GM12878 (cell line): ENCODE results near the gene FIBCD1.

ENCODE experiments used
- BHLHE40 ChIP-seq, 2 experiments: fragments of 450-650 bp in 1 of 2; IDR thresholded peaks; 2 replicates each; pipeline ENCODE4 v1.6.1; 2011 to 2017; ENCODE audit warnings: low read depth in 2 of 2, borderline replicate concordance in 1 of 2, improper control_type of control experiment in 1 of 2, low read length in 1 of 2, mild to moderate bottlenecking in 1 of 2
- EZH2 ChIP-seq: IDR thresholded peaks from 2 replicates; pipeline ENCODE4 v1.6.1; 2012; ENCODE audit warnings: low read depth, mild to moderate bottlenecking, control low read depth, inconsistent platforms, low read length, borderline replicate concordance; ENCODE audit not compliant: control insufficient read depth
- NR2C1 ChIP-seq: fragments of 450-650 bp; IDR thresholded peaks from 2 replicates; pipeline ENCODE4 v1.6.1; 2017; ENCODE audit warnings: antibody characterized with exemption, mild to moderate bottlenecking, moderate library complexity
- POLR2A ChIP-seq: IDR thresholded peaks from 2 replicates; pipeline ENCODE4 v1.6.1; 2011; ENCODE audit warnings: low read depth, mild to moderate bottlenecking, low read length
- SIN3A ChIP-seq: IDR thresholded peaks from 2 replicates; pipeline ENCODE4 v1.6.1; 2012; ENCODE audit warnings: low read depth, low read length, improper control_type of control experiment
- STAT1 ChIP-seq: fragments of 450-650 bp; conservative IDR thresholded peaks from 2 replicates; pipeline ENCODE4 v1.6.1; 2014; ENCODE audit warnings: antibody characterized with exemption, mild to moderate bottlenecking

DNA sequence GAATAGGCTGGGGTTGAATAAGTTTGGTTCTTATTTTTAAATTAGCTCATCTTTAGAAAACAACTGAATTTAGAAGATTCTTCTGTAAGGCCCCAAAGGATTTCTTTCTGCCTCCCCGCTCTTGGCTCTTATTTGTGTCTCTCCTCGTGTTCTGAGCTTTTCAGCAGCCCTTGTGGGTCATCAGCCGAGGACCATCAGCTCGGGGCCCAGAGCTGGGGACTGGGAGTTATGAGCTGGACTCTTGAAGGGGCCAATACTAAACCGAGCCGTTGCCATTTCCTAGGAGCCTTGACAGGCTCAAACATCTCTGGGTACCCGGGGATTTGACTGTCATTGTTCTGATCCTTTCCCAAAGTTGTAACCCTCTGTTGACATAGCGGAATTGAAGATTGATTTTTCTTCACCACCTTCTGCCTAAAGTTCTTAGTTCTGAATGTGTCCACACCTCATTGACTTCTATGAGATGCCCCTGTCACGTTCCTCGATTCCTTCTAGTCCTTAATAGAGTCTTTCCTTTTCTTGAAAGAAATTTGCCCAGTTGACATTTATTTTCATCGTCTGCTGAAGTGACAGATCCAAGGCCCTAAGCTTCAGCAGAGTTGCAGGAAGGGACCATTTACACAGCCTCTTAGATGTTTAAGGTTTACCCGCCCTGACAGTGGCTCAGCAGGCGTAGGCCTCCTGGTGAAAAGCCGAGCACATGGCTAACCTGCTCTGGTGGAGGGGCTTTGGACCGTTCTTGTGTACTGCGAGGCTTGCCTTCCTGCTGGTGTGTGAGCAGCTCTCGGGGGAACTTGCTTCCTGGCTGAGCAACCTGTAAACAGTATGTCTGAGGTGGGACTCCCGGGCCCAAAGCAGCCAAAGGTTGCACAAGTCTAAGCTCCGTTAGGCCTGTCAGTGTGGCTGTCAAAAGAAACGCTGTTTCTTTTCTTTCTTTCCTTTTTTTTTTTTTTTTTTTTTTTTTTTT, 80.0 kb downstream of the FIBCD1 start:
- no peak for TF ChIP-seq SIN3A
- no peak for TF ChIP-seq EZH2
- TF ChIP-seq POLR2A, result no peak
- no peak for TF ChIP-seq STAT1
- TF ChIP-seq BHLHE40 (IDR thresholded peaks at IDR 0.05; ENCODE audit: borderline replicate concordance in 1 of 2, low read depth in 2 of 2, low read length in 1 of 2), result no peak
- no peak for TF ChIP-seq NR2C1
